AG20443 (cell line): ENCODE results near the gene LRRC18.

Experiments used
- DNase-seq: peaks from one replicate; pipeline ENCODE4 v3.0.0; 2012; ENCODE audit warnings: low spot score, mixed read lengths

Gene LRRC18

DNA sequence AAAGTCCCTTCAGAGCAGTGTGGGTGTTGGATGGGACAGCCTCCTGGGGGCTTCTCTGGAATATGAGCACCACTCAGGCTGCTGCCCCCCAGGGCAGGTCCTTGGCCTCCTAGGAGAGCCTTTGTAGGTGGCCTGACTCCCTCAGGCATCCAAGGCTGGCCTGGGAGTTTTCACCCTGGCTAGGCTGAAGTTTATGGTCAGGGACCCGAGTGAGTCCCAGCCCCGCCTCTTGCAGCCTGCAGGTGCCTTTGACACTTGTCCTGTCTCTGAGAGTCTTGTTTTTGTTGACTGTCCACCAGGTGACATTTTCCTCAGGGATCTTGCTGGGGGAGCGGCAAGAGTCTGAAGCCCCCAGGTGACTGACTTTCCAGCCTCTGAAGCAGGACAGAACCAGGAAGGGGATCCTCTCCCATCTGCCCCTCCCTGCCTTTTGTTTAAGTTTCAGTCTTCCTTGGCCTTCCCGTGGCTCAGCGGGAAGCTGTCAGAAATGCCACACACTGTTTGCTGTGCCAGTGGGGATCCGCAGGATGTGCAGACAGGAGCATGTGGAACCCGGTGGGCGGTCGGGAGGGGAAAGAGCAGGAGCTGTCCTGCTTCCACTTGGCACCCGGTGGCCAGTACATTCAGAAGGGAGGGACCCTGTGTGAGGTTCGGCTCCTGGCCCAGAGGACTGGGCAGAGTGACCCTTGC is 59.5 kb downstream of the LRRC18 start:
- no peak for DNase-seq

DNA sequence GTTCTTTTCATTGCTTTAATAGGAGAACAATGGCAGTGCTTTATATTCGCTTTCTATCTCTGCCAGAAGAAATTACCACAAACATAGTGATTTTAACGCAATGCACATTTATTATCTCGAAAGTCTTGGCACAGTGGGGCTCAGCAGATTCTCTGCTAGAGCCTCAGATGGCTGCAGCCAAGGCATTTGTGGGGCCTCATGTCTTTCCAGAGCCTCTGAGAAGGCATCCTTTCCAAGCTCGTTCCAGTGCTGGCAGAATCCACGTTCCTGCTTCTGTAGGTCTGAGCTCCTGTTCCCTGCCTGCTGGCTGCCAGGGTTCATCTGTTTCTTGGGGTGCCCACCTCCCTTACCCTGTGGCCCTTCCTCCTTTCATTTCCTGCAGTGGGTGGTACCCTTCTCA is 60.2 kb downstream of the LRRC18 start:
- DNase-seq, result no peak

DNA sequence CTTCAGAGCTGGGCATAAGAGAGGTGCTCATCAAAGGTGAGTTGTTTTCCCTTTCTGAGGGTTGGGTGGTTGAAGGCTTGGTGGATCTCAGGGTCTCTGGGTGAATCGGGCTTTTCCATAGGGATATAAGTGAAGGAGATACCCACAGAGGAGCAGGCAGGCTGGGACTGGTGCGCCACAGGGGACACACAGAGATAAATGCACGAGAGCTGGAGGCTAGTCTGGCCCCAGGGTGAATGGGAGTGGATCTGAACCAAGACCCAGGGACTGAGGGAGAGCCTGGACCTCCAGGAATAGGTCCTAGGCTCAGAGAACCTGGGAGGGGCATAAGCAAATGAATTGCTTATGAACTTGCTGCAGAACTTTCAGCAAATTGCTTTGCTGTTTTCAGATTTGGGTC is 61.5 kb downstream of the LRRC18 start:
- no peak for DNase-seq

DNA sequence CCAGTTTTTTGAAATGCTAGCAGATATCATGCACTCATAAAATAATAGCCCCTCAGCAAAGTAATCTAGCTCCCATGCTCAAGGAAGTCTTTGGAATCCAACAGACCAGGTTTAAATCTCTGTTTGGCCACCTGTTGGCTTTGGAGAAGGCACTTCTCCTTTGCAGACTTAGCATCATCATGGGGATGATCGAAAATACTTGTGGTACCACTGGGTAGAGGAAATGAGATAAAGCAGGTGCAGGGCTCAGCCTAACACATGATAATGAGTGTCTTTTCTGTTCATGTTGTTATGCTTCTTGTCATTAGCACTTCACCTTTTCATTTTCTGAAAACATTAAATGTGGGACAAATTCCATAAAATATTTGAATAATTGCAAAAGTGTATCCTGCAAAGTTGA is 67.4 kb downstream of the LRRC18 start:
- no peak for DNase-seq
